PC-3 (cell line): ENCODE data around the gene SLC16A8. TPM values are rescaled to one million over a fixed set of nuclear protein-coding genes. Genes with fewer than 3 reads are reported as not detected.

Experiments
- ATAC-seq: fragments of 200-7000 bp; cut with Tn5 transposase; 2 replicates; pipeline ENCODE4 v1.9.1; 2020; ENCODE audit warnings: mild to moderate bottlenecking, moderate library complexity
- BruUV-seq: library from RNA; stranded (reverse); fragments of 400-500 nt; replicated peaks from 2 replicates; lab custom pipeline; 2021; lab: Mats Ljungman, UMichigan
- CTCF ChIA-PET: fragments of 300-600 bp; sonication (Branson Sonifier 250); formaldehyde crosslinking; loops from one replicate; lab custom pipeline; 2022; ENCODE audit warnings: antibody characterized with exemption; lab: Charles Lee
- POLR2A ChIA-PET: fragments of 300-600 bp; sonication (Branson Sonifier 250); formaldehyde crosslinking; loops from one replicate; lab custom pipeline; 2022; ENCODE audit warnings: antibody characterized with exemption; ENCODE audit not compliant: unreplicated experiment; lab: Charles Lee
- DNase-seq: peaks from one replicate; pipeline ENCODE4 v3.0.0-alpha.2; 2015
- H2AFZ ChIP-seq: fragments of 300-600 bp; sonication (generic); 2 replicates; pipeline ENCODE4 v1.6.0; 2016; ENCODE audit warnings: antibody characterized with exemption, low read length
- H3F3A ChIP-seq: fragments of 300-600 bp; sonication (generic); one replicate; pipeline ENCODE4 v1.6.0; 2017; ENCODE audit warnings: antibody characterized with exemption, low read length, control low read depth, mild to moderate bottlenecking; ENCODE audit not compliant: unreplicated experiment
- H3K27ac ChIP-seq: fragments of 300-600 bp; sonication (generic); 2 replicates; pipeline ENCODE4 v1.5.1; 2016; ENCODE audit warnings: mild to moderate bottlenecking, low read length
- H3K27me3 ChIP-seq: fragments of 300-600 bp; sonication (generic); 2 replicates; pipeline ENCODE4 v1.6.1; 2016; ENCODE audit warnings: low read length, mixed read lengths
- H3K36me3 ChIP-seq: fragments of 300-600 bp; sonication (generic); 2 replicates; pipeline ENCODE4 v1.6.1; 2016; ENCODE audit warnings: low read depth, mixed run types, low read length, mixed read lengths
- H3K4me1 ChIP-seq: fragments of 300-600 bp; sonication (generic); 2 replicates; pipeline ENCODE4 v1.5.1; 2016; ENCODE audit warnings: low read length; ENCODE audit not compliant: insufficient read depth
- H3K4me2 ChIP-seq: fragments of 300-600 bp; sonication (generic); 2 replicates; pipeline ENCODE4 v1.6.0; 2016; ENCODE audit warnings: low read length
- H3K4me3 ChIP-seq: fragments of 300-600 bp; sonication (generic); 2 replicates; pipeline ENCODE4 v1.5.1; 2016; ENCODE audit warnings: mild to moderate bottlenecking, low read length, mixed read lengths
- H3K79me2 ChIP-seq: fragments of 300-600 bp; sonication (generic); 2 replicates; pipeline ENCODE4 v1.6.1; 2017; ENCODE audit warnings: low read length, mixed read lengths
- H3K9ac ChIP-seq: fragments of 300-600 bp; sonication (generic); 2 replicates; pipeline ENCODE4 v1.6.0; 2016; ENCODE audit warnings: mild to moderate bottlenecking, low read length
- H3K9me2 ChIP-seq: fragments of 300-600 bp; sonication (generic); replicated peaks from 2 replicates; pipeline ENCODE4 v1.6.1; 2016; ENCODE audit warnings: mixed run types, low read length, mixed read lengths
- H3K9me3 ChIP-seq: fragments of 300-600 bp; sonication (generic); 2 replicates; pipeline ENCODE4 v1.6.1; 2016; ENCODE audit warnings: low read length, mixed read lengths
- H4K20me1 ChIP-seq: fragments of 300-600 bp; sonication (generic); 2 replicates; pipeline ENCODE4 v1.6.1; 2016; ENCODE audit warnings: low read length, mixed read lengths
- CTCF ChIP-seq: fragments of 300-600 bp; sonication (generic); conservative IDR thresholded peaks from 2 replicates; pipeline ENCODE4 v1.5.1; 2017; ENCODE audit warnings: antibody characterized with exemption, low read depth, mild to moderate bottlenecking, low read length
- EZH2 ChIP-seq: fragments of 300-600 bp; sonication (generic); IDR thresholded peaks from one replicate; pipeline ENCODE4 v1.6.1; 2017; ENCODE audit warnings: antibody characterized with exemption, mild to moderate bottlenecking, low read length; ENCODE audit not compliant: unreplicated experiment
- EZH2phosphoT487 ChIP-seq: fragments of 300-600 bp; sonication (generic); IDR thresholded peaks from 2 replicates; pipeline ENCODE4 v1.6.1; 2018; ENCODE audit warnings: mild to moderate bottlenecking, antibody characterized with exemption, low read length, borderline replicate concordance
- intact Hi-C: fragments of 100-400 bp; cut with micrococcal nuclease; formaldehyde crosslinking; loops from 2 replicates; pipeline ENCODE4 v1.9.0; 2023
- total RNA-seq: library from RNA; depleted of rRNA; stranded (reverse); fragments of >200 nt; gene quantifications from 2 replicates; pipeline ENCODE4 v1.2.3, GENCODE V29; 2014

Gene SLC16A8
- total RNA-seq, 1 experiment from 2014 or later: not detected

DNA sequence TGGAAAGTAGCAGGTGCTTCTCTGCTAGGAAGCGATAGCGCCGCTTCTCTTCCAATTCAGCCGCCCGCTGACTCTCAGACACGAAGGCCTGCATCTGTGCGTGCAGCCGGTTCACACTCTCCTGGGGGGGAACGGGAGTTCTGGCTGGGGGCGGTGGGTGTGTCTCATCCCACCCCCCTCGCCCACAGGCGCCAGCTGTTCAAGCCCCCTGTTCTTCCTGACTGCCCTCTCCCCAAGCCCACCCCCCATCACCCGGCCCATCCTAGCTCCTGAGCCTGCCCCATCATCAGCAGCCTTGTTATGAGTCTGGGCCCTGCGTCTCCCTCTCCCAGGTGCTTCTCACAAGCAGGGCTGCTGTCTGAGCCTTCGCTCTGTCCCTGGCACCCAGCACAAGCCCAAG lies 13.1 kb upstream of the SLC16A8 start:
- Histone ChIP-seq H3K79me2 (no peaks in the 10 kb centered on the region), H3K27me3 (no peaks in the 10 kb centered on the region), H3F3A (no peaks in the 10 kb centered on the region), H3K27ac (no peak overlapping the region), H3K9me3 (no peaks in the 10 kb centered on the region), H3K4me3 (no peak overlapping the region), H4K20me1 (no peaks in the 10 kb centered on the region), H3K9ac (no peak overlapping the region), H3K36me3 (no peaks in the 10 kb centered on the region), H3K4me2 (no peak overlapping the region), H2AFZ (no peak overlapping the region), H3K4me1 (no peaks in the 10 kb centered on the region), H3K9me2 (no peaks in the 10 kb centered on the region)
- TF ChIP-seq EZH2phosphoT487 (no peak), EZH2 (no peak), CTCF (no peak)
- DNase-seq (no peak), ATAC-seq (no peak)
- intact Hi-C loops: no loop called here
- ChIA-PET CTCF (no interaction called here), POLR2A (no interaction called here)
- BruUV-seq: no TSS peak

DNA sequence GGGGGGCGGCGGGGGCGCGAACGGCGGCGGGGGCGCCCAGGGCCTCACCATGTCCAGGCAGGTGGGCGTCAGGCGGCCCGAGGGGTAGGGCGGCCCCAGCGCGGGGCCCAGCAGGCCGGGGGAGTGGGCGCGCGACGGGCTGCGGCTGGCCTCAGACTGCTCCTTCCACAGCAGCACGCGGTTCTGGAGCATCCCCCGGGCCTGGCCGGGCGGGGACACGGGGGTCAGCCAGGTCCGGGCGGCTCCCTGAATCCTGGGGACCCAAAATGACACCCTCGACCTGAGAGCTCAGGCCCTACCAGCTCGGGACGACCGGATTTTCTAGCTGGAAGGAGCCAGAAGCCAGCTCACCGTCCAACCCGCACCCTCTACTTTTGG lies 5.5 kb upstream of the SLC16A8 start:
- ATAC-seq (no peak), DNase-seq (no peak)
- TF ChIP-seq CTCF: no peak
- no peak for TF ChIP-seq EZH2
- TF ChIP-seq EZH2phosphoT487: no peak
- no peak overlapping the region for H3K27ac ChIP-seq
- H3K4me2 ChIP-seq: no peak overlapping the region
- H3K9ac ChIP-seq: no peak overlapping the region
- CTCF ChIA-PET: no interaction called here
- H3F3A ChIP-seq: no peaks in the 10 kb centered on the region
- intact Hi-C loops: no loop called here
- H3K36me3 ChIP-seq: no peaks in the 10 kb centered on the region
- POLR2A ChIA-PET: no interaction called here
- no peak overlapping the region for H3K4me3 ChIP-seq
- no peaks in the 10 kb centered on the region for H3K9me3 ChIP-seq
- no peaks in the 10 kb centered on the region for H3K27me3 ChIP-seq
- no TSS peak for BruUV-seq
- no peak overlapping the region for H2AFZ ChIP-seq
- no peaks in the 10 kb centered on the region for H4K20me1 ChIP-seq
- H3K79me2 ChIP-seq: no peaks in the 10 kb centered on the region
- no peaks in the 10 kb centered on the region for H3K9me2 ChIP-seq
- no peaks in the 10 kb centered on the region for H3K4me1 ChIP-seq

DNA sequence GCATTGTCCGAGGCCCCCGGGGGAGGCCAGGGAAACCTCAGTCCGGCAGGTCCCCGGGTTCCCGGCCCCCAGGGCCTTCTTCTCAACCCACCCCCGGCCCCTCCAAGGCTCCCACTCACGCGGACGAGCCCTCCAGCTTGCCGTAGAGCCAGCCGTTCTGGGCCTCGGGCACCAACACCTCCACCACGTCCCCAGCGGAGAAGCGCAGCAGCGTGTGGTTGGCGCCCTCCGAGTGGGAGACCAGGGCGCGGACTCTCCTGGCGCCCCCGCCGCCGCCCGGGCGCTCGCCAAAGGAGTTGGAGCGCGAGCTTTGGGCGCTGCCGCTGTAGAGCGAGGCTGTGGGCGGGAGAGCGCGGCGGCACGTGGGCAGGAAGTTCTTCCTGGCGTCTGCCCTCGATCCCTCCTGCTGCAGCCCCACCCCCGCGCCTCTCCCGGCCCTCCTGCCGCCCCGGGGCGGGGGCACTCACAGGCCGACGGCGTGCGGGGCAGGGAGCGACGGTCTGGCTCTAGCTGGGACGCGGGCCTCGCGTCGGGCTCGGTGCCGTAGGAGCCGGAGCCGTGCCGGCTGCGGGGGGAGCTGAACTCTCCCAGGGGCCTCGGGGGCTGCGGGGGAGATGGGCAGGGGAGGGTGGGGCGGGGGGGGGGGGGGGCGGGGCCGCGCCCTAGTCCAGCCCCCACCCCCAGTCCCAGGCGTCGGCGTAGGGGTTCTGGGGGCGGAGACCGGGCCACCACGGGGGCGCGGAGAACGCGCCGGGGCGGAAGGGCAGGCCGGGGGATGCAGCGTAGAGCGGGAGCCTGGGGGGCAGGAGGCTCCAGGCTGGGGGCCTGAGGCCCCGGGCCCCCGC lies 4.9 kb upstream of the SLC16A8 start:
- no peak for ATAC-seq
- Histone ChIP-seq H4K20me1 (no peaks in the 10 kb centered on the region), H2AFZ (no peak overlapping the region), H3K9ac (no peak overlapping the region), H3K27ac (no peak overlapping the region), H3K9me2 (no peaks in the 10 kb centered on the region), H3K9me3 (no peaks in the 10 kb centered on the region), H3K27me3 (no peaks in the 10 kb centered on the region), H3K36me3 (no peaks in the 10 kb centered on the region), H3K4me1 (no peaks in the 10 kb centered on the region), H3K4me3 (no peak overlapping the region), H3K4me2 (no peak overlapping the region), H3K79me2 (no peaks in the 10 kb centered on the region), H3F3A (no peaks in the 10 kb centered on the region)
- ChIA-PET POLR2A (no interaction called here), CTCF (no interaction called here)
- BruUV-seq: no TSS peak
- TF ChIP-seq CTCF (no peak), EZH2 (no peak), EZH2phosphoT487 (no peak)
- intact Hi-C loops: no loop called here
- DNase-seq: no peak
